IMR-90 (cell line): ENCODE results near the gene BICD1. TPM values are rescaled to one million over a fixed set of nuclear protein-coding genes. Genes with fewer than 3 reads are reported as not detected.

Experiments
- ATAC-seq: fragments of 200-7000 bp; cut with Tn5 transposase; 2 replicates; pipeline ENCODE4 v1.9.1; 2020; ENCODE audit warnings: low read depth, mild to moderate bottlenecking, moderate library complexity
- BruUV-seq: library from RNA; stranded (reverse); fragments of 400-500 nt; replicated peaks from 2 replicates; lab custom pipeline; 2021; lab: Mats Ljungman, UMichigan
- CTCF ChIA-PET: fragments of 300-600 bp; formaldehyde crosslinking; extraction: SDS; loops from one replicate; lab custom pipeline; 2021; ENCODE audit warnings: antibody characterized with exemption; lab: Yijun Ruan, JAX
- POLR2A ChIA-PET: fragments of 300-600 bp; sonication (Branson Sonifier 250); formaldehyde crosslinking; loops from one replicate; lab custom pipeline; 2022; ENCODE audit warnings: antibody characterized with exemption; ENCODE audit not compliant: unreplicated experiment; lab: Charles Lee
- DNase-seq: peaks from one replicate; pipeline ENCODE4 v3.0.0; 2013
- H2AFZ ChIP-seq: replicated peaks from 2 replicates; pipeline ENCODE3; 2013; ENCODE audit warnings: low read length, mild to moderate bottlenecking; ENCODE audit not compliant: poor library complexity
- H2AK5ac ChIP-seq: 2 replicates; pipeline ENCODE4 v1.6.1; 2013; ENCODE audit warnings: low read depth, low read length, inconsistent platforms
- H2AK9ac ChIP-seq: replicated peaks from 2 replicates; pipeline ENCODE3; 2013; ENCODE audit warnings: mild to moderate bottlenecking, low read depth, low read length, moderate library complexity; ENCODE audit not compliant: poor library complexity
- H2BK120ac ChIP-seq: 2 replicates; pipeline ENCODE4 v1.6.1; 2013; ENCODE audit warnings: low read depth, low read length, inconsistent platforms
- H2BK15ac ChIP-seq: 3 replicates; pipeline ENCODE4 v1.6.1; 2013; ENCODE audit warnings: low read depth, low read length, inconsistent platforms
- H2BK20ac ChIP-seq: 2 replicates; pipeline ENCODE4 v1.6.1; 2013; ENCODE audit warnings: low read depth, mild to moderate bottlenecking, inconsistent platforms, low read length, moderate library complexity
- H2BK5ac ChIP-seq: 2 replicates; pipeline ENCODE4 v1.6.1; 2013; ENCODE audit warnings: mild to moderate bottlenecking, low read depth, low read length, inconsistent platforms; ENCODE audit not compliant: poor library complexity, severe bottlenecking
- H3K14ac ChIP-seq: replicated peaks from 2 replicates; pipeline ENCODE4 v1.6.1; 2013; ENCODE audit warnings: low read depth, low read length, inconsistent platforms
- H3K18ac ChIP-seq: 2 replicates; pipeline ENCODE4 v1.6.1; 2013; ENCODE audit warnings: low read depth, low read length, control low read depth
- H3K23ac ChIP-seq: 2 replicates; pipeline ENCODE4 v1.6.1; 2013; ENCODE audit warnings: low read depth, low read length, inconsistent platforms
- H3K27ac ChIP-seq: 2 replicates; pipeline ENCODE4 v1.5.1; 2013; ENCODE audit warnings: mild to moderate bottlenecking, control low read depth, low read length; ENCODE audit not compliant: insufficient read depth
- H3K27me3 ChIP-seq: 2 replicates; pipeline ENCODE4 v1.6.1; 2013; ENCODE audit warnings: low read length; ENCODE audit not compliant: control insufficient read depth, insufficient read depth
- H3K36me3 ChIP-seq: 2 replicates; pipeline ENCODE4 v1.6.1; 2013; ENCODE audit warnings: low read length, mixed read lengths; ENCODE audit not compliant: control insufficient read depth, insufficient read depth
- H3K4ac ChIP-seq: 2 replicates; pipeline ENCODE4 v1.6.1; 2013; ENCODE audit warnings: low read depth, low read length, inconsistent platforms
- H3K4me1 ChIP-seq: 2 replicates; pipeline ENCODE4 v1.6.1; 2013; ENCODE audit warnings: low read length, mixed read lengths; ENCODE audit not compliant: control insufficient read depth, insufficient read depth
- H3K4me2 ChIP-seq: 2 replicates; pipeline ENCODE4 v1.6.1; 2013; ENCODE audit warnings: low read depth, mild to moderate bottlenecking, control low read depth, low read length, moderate library complexity
- H3K4me3 ChIP-seq: 2 replicates; pipeline ENCODE4 v1.5.1; 2013; ENCODE audit warnings: low read depth, mild to moderate bottlenecking, control low read depth, low read length, moderate library complexity; ENCODE audit not compliant: insufficient read depth
- H3K56ac ChIP-seq: 2 replicates; pipeline ENCODE4 v1.6.1; 2013; ENCODE audit warnings: low read length, inconsistent platforms; ENCODE audit not compliant: insufficient read depth; ENCODE audit errors: extremely low read depth
- H3K79me1 ChIP-seq, 2 experiments: 2 replicates each; pipeline ENCODE4 v1.6.1; 2013; ENCODE audit warnings: low read length in 2 of 2, inconsistent platforms in 1 of 2, low read depth in 1 of 2
- H3K9ac ChIP-seq: 2 replicates; pipeline ENCODE4 v1.6.1; 2013; ENCODE audit warnings: low read depth, low read length, control low read depth
- H3K9me1 ChIP-seq: 2 replicates; pipeline ENCODE4 v1.6.1; 2013; ENCODE audit warnings: low read length, inconsistent platforms; ENCODE audit not compliant: insufficient read depth
- H3K9me3 ChIP-seq: 2 replicates; pipeline ENCODE4 v1.6.1; 2013; ENCODE audit warnings: low read length; ENCODE audit not compliant: control insufficient read depth, insufficient read depth
- H4K20me1 ChIP-seq: 2 replicates; pipeline ENCODE4 v1.6.1; 2013; ENCODE audit warnings: low read length, inconsistent platforms; ENCODE audit not compliant: insufficient read depth
- H4K5ac ChIP-seq: 2 replicates; pipeline ENCODE4 v1.6.1; 2013; ENCODE audit warnings: mild to moderate bottlenecking, low read depth, low read length, control low read depth
- H4K8ac ChIP-seq, 2 experiments: 2 replicates each; pipeline ENCODE4 v1.6.1; 2013; ENCODE audit warnings: low read depth in 2 of 2, low read length in 2 of 2, control low read depth in 1 of 2, inconsistent platforms in 1 of 2
- H4K91ac ChIP-seq: 2 replicates; pipeline ENCODE4 v1.6.1; 2013; ENCODE audit warnings: low read depth, low read length, inconsistent platforms; ENCODE audit not compliant: insufficient read depth
- BHLHE40 ChIP-seq: fragments of 150-350 bp; IDR thresholded peaks from 2 replicates; pipeline ENCODE4 v1.6.1; 2016; ENCODE audit warnings: mild to moderate bottlenecking, low read depth, low read length
- CEBPB ChIP-seq: IDR thresholded peaks from 2 replicates; pipeline ENCODE4 v1.6.1; 2012; ENCODE audit warnings: low read depth, low read length, improper control_type of control experiment
- CHD1 ChIP-seq: IDR thresholded peaks from 2 replicates; pipeline ENCODE4 v1.6.1; 2012; ENCODE audit warnings: low read depth, low read length, improper control_type of control experiment
- CTCF ChIP-seq: conservative IDR thresholded peaks from 2 replicates; pipeline ENCODE4 v1.5.1; 2012; ENCODE audit warnings: mild to moderate bottlenecking, low read depth, low read length, improper control_type of control experiment
- ELK1 ChIP-seq: fragments of 150-350 bp; IDR thresholded peaks from 2 replicates; pipeline ENCODE4 v1.6.1; 2016; ENCODE audit warnings: low read depth, mild to moderate bottlenecking, low read length, moderate library complexity, borderline replicate concordance
- FOS ChIP-seq: fragments of 150-350 bp; IDR thresholded peaks from 2 replicates; pipeline ENCODE4 v1.6.1; 2016; ENCODE audit warnings: low read depth, low read length
- MAFK ChIP-seq: IDR thresholded peaks from 2 replicates; pipeline ENCODE4 v1.6.1; 2012; ENCODE audit warnings: low read depth, low read length, improper control_type of control experiment
- MAZ ChIP-seq: IDR thresholded peaks from 2 replicates; pipeline ENCODE4 v1.6.1; 2012; ENCODE audit warnings: low read depth, mild to moderate bottlenecking, low read length, improper control_type of control experiment, moderate library complexity, borderline replicate concordance
- MXI1 ChIP-seq: IDR thresholded peaks from 2 replicates; pipeline ENCODE4 v1.6.1; 2012; ENCODE audit warnings: low read depth, mild to moderate bottlenecking, low read length, moderate library complexity, borderline replicate concordance
- NFE2L2 ChIP-seq: fragments of 150-350 bp; IDR thresholded peaks from 2 replicates; pipeline ENCODE4 v1.6.1; 2016; ENCODE audit warnings: low read depth, mild to moderate bottlenecking, low read length
- POLR2A ChIP-seq: IDR thresholded peaks from 2 replicates; pipeline ENCODE4 v1.6.1; 2012; ENCODE audit warnings: mild to moderate bottlenecking, low read depth, low read length
- RAD21 ChIP-seq: IDR thresholded peaks from 2 replicates; pipeline ENCODE4 v1.6.1; 2012; ENCODE audit warnings: low read length, improper control_type of control experiment
- RCOR1 ChIP-seq: IDR thresholded peaks from 2 replicates; pipeline ENCODE4 v1.6.1; 2012; ENCODE audit warnings: mild to moderate bottlenecking, low read length, improper control_type of control experiment; ENCODE audit not compliant: insufficient replicate concordance
- RFX5 ChIP-seq: IDR thresholded peaks from 2 replicates; pipeline ENCODE4 v1.8.0; 2012; ENCODE audit warnings: low read depth, mild to moderate bottlenecking, low read length, moderate library complexity
- SMC3 ChIP-seq: fragments of 150-350 bp; IDR thresholded peaks from 2 replicates; pipeline ENCODE4 v1.6.1; 2016; ENCODE audit warnings: low read depth, mild to moderate bottlenecking, antibody characterized with exemption, low read length, moderate library complexity
- USF2 ChIP-seq: fragments of 150-350 bp; IDR thresholded peaks from 2 replicates; pipeline ENCODE4 v1.6.1; 2017; ENCODE audit warnings: mild to moderate bottlenecking, antibody characterized with exemption, low read length, low read depth
- WGBS, 2 experiments: methylation state at CpG; one replicate each; pipeline versions ENCODE4 v1.1.5 to v1.1.7; 2013; ENCODE audit warnings: missing lambda C conversion rate in 2 of 2; ENCODE audit not compliant: insufficient read length in 1 of 2; ENCODE audit errors: extremely low coverage in 2 of 2; 5-methylcytosine and 5-hydroxymethylcytosine counted together
- dilution Hi-C: fragments of 300-500 bp; cut with HindIII; formaldehyde crosslinking; loops from one replicate; pipeline ENCODE4 v1.14.3; 2018; ENCODE audit warnings: low sequenced_read_pairs; ENCODE audit not compliant: unreplicated experiment
- in situ Hi-C: fragments of 300-500 bp; cut with MboI; formaldehyde crosslinking; loops from 3 replicates; pipeline ENCODE4 v1.14.3; 2019; ENCODE audit warnings: low sequenced_read_pairs, inconsistent platforms, mixed read lengths
- intact Hi-C: fragments of 100-400 bp; cut with micrococcal nuclease; formaldehyde crosslinking; loops from 2 replicates; pipeline ENCODE4 v1.10.0; 2022
- polyA plus RNA-seq, 3 experiments: library from polyadenylated mRNA; depleted of rRNA; stranded (reverse); fragments of >200 nt; gene quantifications; 2 replicates each; pipeline ENCODE4 v1.2.3, GENCODE V29; 2012; ENCODE audit warnings: low replicate concordance in 1 of 3
- total RNA-seq: library from RNA; depleted of rRNA; stranded (reverse); fragments of >200 nt; gene quantifications from 2 replicates; pipeline ENCODE4 v1.2.3, GENCODE V29; 2012

BICD1 gene
- total and polyA plus RNA-seq, 2 of the 4 experiments (the other 2 are of a cell fraction): 17.2 to 21.8 TPM

DNA sequence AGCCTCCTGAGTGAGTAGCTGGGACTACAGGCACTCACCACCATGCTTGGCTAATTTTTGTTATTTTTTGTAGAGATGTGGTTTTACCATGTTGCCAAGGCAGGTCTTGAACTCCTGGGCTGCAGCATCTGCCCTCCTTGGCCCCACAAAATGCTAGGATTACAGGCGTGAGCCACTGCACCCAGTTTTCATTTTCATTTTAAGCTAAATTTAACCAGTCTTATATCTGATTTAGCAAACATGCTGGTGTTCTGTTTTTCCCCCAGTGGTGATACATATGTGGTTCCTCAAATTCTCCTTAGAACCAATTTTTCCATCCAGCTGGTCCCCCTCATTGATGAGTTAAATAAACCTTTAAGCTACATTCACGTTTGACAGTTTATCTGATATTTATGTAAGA, 43.8 kb upstream of the BICD1 start:
- Histone ChIP-seq H3K18ac (no peak overlapping the region), H4K8ac (no peak overlapping the region), H2BK5ac (no peak overlapping the region), H3K36me3 (no peaks in the 10 kb centered on the region), H3K9ac (no peak overlapping the region), H4K5ac (no peak overlapping the region), H3K79me1 (no peaks in the 10 kb centered on the region), H3K4ac (no peak overlapping the region), H3K14ac (no peak overlapping the region), H3K4me1 (no peaks in the 10 kb centered on the region), H4K20me1 (no peaks in the 10 kb centered on the region), H2BK120ac (no peak overlapping the region), H2AK5ac (no peak overlapping the region), H2AFZ (no peak overlapping the region), H4K91ac (no peak overlapping the region), H3K56ac (no peak overlapping the region), H2BK20ac (no peak overlapping the region), H3K9me1 (no peaks in the 10 kb centered on the region), H3K4me3 (no peak overlapping the region), H3K27ac (no peak overlapping the region), H3K23ac (no peak overlapping the region), H3K9me3 (no peaks in the 10 kb centered on the region), H3K27me3 (no peaks in the 10 kb centered on the region), H2BK15ac (no peak overlapping the region), H3K4me2 (no peak overlapping the region), H2AK9ac (no peak overlapping the region)
- CTCF ChIA-PET: interaction anchor here (1.1 kb wide), 1 partner anchor 249 kb away, joined by 5 read pairs; no protein-coding TSS in a partner anchor
- BruUV-seq: no TSS peak
- POLR2A ChIA-PET: interaction anchor here (1.0 kb wide), 1 partner anchor 45 kb away, joined by 3 read pairs; no protein-coding TSS in a partner anchor
- in situ Hi-C loops: loop anchor here (25.0 kb wide), 1 partner anchor 401 kb away; the partner anchor contains the start of gene ETFBKMT
- no CpG with 5 or more reads among the region's 2 CpGs for WGBS, 2 experiments
- ATAC-seq (no peak), DNase-seq (no peak)
- TF ChIP-seq CEBPB (no peak), USF2 (no peak), CTCF (no peak), SMC3 (no peak), FOS (no peak), MAZ (no peak), RCOR1 (no peak), RAD21 (no peak), ELK1 (no peak), BHLHE40 (no peak), CHD1 (no peak), MAFK (no peak), MXI1 (no peak), RFX5 (no peak), POLR2A (no peak), NFE2L2 (no peak)
- intact Hi-C loops: loop anchor here (5.0 kb wide), 1 partner anchor 119 kb away; no protein-coding TSS in a partner anchor
- dilution Hi-C loops: no loop called here
